ENCODE results near the gene IGF2.

- TF ChIP-seq CTCF (IDR thresholded peaks at IDR 0.05): no peak
- no peak for TF ChIP-seq POLR2A (IDR thresholded peaks at IDR 0.05)
Observed at GRCh38 chr11:2158966-2159365, 19.8 kb upstream of the IGF2 start.
